Stimulated activated CD8-positive, alpha-beta memory T cell treated with anti-CD3 and anti-CD28 coated beads, Interleukin-7, amount 100 ng/mL, for 48 hours (primary cell): ENCODE measurements around the gene TRIM2.

Experiments
- DNase-seq, 2 donors: peaks; one replicate each; pipeline ENCODE4 v3.0.0-alpha.2; 2020; ENCODE audit warnings: low read depth in 1 of 2; ENCODE audit errors: extremely low read depth in 1 of 2

The TRIM2 gene

DNA sequence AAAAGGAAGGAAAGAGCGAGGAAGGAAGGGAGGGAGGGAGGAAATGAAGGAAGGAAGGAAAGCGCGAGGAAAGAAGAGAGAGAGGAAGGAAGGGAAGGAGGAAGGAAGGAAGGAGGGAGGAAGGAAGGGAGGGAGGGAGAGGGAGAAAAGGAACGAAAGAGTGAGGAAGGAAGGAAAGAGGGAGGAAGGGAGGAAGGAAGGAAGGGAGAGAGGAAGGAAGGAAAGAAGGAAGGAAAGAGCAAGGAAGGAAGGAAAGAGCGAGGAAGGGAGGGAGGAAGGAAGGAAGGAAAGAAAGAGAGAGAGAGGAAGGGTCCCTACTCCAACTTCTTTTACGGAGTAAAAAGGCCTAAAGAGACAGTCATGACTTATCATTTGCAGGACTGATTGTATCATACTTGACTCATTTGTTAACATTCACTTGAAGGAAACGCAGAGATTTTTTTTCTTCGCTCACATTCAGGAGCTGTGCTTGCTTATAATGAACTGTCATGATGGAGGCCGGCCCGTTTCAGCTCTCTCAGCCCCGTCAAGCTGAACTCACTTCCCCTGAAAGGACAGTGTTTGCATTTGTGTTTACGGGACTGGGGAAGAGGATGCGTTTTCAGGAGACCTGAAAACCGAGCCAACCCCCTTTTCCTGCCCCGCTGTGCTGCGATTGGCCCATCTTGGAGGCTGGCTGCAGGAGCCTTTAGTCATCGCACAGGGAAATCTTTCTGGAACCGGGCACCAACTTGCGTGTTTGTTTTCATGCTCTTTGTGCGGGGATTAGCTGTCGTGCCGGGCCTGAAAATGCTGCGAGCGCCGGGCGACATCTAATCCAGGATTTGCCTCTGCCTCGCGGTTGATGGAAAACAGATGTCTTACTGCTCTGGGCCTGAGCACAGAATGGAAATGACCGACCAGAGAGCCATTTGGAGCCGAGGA is 17.8 kb downstream of the TRIM2 start:
- no peak for DNase-seq

- no peak for DNase-seq
Observed at GRCh38 chr4:153222707-153223426, 18.6 kb downstream of the TRIM2 start.

DNA sequence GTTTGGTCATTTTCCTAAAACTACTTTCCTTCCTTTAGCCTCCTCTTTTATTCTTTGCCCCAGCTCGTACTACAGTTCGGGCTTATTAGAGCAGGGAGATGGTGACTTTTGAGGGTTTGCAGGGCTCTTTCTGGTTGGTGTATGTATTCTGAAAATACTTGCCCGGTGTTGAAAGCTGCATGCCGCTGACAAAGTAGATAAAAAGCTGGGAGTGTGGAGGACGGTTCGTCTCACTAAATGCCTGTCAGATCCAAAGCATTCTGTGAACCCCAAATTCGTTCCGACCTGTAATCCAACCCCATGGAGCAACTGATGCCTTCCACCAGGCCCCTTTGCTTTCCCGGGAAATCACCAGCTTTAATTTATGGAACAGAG is 19.2 kb downstream of the TRIM2 start:
- no peak for DNase-seq

GRCh38 chr4:153223930-153224329 is 19.7 kb downstream of the TRIM2 start:
- DNase-seq = no peak

DNA sequence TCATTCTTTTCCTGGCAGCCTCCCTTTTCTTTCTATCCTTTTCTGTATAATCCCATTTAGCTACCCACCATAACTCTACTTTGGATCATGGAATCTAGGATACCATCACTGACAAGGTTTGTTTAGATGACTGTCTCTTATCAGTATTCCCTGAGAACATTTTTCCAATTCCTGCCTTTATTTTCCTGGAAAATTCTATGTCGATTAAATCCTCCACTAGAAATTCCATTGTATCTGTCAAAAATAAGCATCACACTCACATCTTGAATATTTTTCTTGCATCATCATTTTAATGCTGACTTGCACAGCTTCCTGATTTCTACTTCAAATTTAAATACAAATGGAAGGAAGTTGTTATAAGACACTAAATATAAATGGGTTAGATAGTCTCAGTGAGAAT is 20.2 kb downstream of the TRIM2 start:
- no peak for DNase-seq

GRCh38 chr4:153227469-153228075 is 23.3 kb downstream of the TRIM2 start:
- DNase-seq = no peak

DNA sequence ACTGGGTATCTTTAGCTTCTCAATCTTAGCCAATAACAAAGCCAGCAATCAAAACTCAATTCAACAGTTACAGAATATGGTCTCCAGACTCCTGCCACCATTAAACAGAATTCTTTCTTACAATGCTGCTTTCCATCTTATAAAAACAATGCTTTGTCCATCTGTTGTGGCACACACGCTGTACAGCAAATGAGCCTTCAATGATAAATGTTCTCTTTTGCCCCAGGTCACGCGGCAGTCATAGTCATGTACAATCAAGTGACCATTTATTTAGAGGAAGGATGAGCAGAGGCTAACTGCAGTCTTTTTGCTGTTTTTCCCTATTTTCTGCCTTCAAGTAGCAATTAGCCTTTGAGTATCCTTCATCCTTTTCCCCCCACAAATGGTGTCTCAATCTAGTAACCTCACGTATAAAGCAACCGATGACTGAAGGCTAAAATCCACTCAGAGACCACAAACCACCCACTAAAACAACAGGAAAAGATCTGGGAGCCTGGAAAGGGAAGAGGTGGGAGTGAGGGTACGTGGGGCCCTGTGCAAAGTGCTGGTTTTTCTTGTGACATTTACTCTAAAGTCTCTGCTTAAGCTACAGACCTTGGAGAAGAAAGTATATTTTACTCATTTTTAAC is 24.4 kb downstream of the TRIM2 start:
- no peak for DNase-seq

DNA sequence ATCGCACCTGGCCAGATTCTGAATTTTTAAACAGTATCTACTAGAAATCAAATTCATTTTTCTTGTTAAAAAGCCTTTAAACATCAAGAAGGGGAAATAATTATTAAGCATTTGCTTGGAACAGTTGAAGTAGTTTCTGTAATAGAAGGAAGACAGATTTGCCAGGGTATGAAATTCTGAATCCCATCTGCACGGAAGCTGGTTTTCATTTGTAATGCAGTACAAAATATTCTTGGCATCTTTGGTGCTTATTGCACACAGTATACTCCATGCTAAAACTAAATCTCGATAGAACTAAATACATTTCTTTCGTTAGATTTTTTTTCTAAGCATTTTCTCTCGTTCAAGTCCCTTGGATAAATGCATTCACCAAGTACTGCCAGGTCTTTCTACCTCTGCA is 25.3 kb downstream of the TRIM2 start:
- DNase-seq = no peak

GRCh38 chr4:153232768-153233167 is 28.5 kb downstream of the TRIM2 start:
- DNase-seq = no peak

DNA sequence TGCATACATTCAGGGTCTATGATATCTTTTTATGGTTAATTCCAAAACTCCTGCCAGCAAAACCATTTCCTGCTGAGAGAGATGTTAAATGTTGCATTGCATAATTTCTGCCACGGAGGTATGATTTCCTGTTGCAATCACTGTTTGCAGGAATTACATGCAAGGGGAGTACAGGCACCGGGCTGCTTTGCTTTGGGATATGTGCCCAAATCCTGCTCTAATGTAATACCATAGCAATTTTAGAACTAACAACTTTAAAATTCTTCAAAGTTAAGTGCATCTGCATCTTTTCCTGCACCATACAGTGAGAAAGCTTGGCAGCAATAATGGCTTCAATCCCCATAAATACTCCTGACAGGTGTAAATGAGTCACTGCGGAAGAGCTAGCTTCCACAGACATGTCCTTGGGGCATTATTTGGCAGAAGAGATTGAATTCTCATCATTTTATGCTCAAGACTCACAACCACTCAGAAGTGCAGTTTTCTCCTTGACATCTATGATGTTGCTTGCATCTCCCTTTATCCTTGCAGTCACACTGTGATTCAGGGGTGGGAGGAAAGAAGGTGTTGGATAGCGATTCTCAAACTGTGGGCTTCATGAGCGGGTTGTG is 29.6 kb downstream of the TRIM2 start:
- no peak for DNase-seq

DNA sequence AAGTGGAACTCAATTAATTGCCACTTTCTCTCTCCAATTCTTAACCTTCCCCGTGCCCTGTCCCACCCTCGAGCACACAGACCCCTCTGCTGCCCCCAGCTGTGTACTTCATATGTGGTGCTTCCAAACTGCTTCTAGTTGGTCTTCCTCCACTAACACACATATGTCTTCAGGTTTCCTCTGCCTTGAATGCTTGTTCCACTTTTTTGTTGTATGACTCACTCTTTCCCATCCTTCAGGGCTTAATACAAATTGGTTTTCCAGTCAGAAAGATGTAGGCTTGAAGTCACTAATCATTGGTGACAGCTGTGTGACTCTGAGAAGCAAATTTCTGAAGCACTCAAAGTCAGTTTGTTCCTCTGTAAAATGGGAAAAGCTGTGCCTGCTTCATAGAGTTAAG is 30.6 kb downstream of the TRIM2 start:
- DNase-seq = no peak

DNA sequence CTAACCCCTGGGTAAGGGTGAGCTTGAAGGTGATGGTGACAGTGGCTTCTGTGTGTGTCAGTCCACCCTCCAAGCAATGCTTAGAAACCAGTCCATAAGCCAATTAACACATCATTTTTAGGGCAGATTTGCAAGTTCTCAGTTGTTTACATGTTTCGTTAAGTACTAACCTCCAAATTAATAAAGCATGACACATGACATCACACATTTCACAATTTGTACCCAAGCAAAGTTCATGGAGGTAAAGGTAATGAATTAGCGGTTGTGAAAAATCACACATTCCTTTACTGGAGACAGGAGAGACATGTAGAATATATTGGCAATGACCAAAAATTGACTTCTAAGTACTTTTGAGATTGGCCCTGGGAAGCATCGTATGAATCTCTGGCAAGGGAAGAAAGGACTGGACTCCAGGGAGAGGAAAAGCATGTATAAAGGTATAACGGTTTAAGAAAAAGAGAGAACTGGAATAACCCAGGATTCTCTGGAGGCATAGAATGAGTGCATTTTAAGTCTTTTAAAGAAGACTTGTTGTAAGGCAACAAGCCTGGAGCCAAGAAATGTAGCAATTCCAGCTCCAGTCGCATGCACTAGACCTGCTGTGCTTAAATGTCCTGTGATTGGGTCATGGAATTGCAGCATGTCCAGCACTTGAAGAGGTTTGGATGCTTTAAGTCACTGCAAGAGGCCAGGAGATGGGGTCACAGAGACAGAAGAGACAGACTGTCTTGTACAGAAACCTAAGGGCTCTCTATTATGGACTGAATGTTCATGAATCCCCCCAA is 34.1 kb downstream of the TRIM2 start:
- no peak for DNase-seq

- no peak for DNase-seq
Observed at GRCh38 chr4:153239409-153239808, 35.2 kb downstream of the TRIM2 start.

DNA sequence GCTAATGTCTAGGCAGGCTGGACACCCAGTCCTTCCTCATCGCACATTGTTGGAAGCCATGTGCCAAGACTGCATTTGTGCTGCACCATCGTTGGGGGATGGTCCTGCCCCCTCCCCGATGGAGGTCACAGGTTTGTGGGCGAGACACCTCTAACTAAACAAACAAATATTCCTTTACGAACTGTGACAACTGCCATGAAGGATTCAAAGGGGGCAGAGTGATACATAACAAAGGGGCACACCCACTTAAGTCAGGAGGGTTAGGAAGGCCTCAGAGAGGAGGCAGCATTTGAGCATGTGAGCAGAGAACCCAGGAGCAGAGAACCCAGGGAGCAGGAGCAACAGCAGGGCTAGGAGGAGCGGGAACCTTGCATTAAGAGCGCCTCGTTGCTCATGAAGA is 37.1 kb downstream of the TRIM2 start:
- DNase-seq = no peak

GRCh38 chr4:153241970-153242838 is 38.0 kb downstream of the TRIM2 start:
- DNase-seq = no peak

DNA sequence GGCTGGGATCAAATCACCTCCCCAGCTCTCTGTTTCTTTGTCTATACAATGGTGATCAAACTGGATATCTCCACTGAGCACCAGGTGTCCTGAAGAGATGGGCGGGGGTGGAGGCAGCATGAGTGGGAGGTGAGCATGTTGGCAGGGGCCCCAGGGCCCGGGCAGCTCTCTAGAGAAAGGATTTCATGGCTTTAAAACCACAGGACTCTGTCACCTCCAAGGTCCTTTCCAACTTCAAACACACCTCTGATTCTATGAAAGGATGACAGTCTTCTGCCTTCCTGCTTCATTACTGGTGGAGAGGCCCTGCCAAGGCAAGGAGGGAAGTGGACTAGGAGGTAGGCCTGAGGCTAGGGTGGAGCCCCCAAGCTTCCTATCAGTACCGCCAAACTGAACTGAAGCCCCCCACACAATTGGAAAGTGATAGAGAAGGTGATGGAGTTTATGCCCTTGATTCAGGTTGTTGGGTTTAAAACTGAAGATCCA is 38.6 kb downstream of the TRIM2 start:
- DNase-seq = no peak

DNA sequence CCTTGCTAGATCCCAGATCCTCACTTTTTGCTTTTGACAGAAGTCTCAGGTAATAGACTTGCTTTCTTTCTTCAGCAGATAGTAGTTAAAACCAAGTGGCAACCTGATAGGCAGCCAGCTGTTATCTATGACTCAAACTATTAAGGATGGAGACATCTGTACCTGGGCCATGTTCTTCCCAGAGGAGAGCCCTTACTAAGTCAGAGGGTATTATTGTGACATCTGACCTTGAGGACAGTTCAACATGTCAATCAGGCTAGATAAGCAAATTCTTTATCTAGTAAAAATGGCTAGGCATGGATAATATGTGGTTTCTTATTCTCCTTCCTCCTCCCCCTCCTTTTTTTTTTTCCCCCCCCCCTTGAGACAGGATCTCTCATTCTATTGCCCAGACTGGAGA is 39.2 kb downstream of the TRIM2 start:
- DNase-seq = no peak

DNA sequence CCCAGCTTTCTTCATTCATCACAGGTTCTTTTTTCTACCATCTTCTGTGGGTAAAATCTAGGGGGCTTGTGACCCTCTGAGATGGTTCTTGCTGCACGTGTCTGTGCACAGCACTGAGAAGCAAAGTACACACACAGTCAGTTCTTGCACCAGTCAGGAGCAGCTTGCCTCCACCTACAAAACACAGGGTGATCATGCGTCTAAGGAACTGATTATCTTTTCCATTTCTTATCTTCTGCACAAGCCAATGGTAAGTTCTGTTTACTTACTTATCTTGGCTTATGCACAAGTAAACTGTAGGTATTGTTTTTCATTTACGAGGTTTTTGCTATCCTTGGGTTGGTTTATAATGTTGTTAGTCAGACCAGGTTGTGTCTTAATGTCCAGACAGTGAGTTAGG is 40.7 kb downstream of the TRIM2 start:
- DNase-seq = no peak

DNA sequence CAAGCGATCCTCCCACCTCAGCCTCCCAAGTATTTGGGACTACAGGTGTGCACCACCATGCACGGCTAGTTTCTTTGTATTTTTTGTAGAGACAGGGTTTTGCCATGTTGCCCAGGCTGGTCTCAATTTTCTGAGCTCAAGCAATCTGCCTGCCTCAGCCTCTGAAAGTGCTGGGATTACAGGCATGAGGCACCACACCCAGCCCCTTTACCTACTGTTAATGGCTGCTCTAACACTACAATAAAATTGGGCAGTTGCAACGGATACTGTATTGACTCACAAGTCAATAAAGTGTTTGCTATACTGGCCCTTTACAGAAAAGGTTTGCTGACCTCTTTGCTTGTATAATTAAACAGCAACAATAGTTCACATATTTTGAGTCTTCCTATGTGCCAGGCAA is 41.5 kb downstream of the TRIM2 start:
- DNase-seq = no peak
